Activated CD8-positive, alpha-beta memory T cell treated with anti-CD3 and anti-CD28 coated beads, Interleukin-2, amount 10 ng/mL, durations not matched to agents 7 days and 5 days (primary cell): ENCODE results near the gene MSL1. TPM values are rescaled to one million over a fixed set of nuclear protein-coding genes. Genes with fewer than 3 reads are reported as not detected.

Source experiments
- ATAC-seq: fragments of 150-1000 bp; cut with Tn5 transposase; one replicate; pipeline ENCODE4 v1.10.0; 2021; ENCODE audit warnings: moderate library complexity
- CTCF ChIA-PET: fragments of 350-600 bp; sonication (Branson Sonifier 250); formaldehyde crosslinking; loops from one replicate; lab custom pipeline; 2021; ENCODE audit warnings: antibody characterized with exemption; lab: Charles Lee
- DNase-seq: peaks from one replicate; pipeline ENCODE4 v3.0.0-alpha.2; 2020
- H3K27ac Mint-ChIP-seq: one replicate; pipeline ENCODE4 v1.8.0; 2021; ENCODE audit warnings: mild to moderate bottlenecking, mixed read lengths
- H3K27me3 Mint-ChIP-seq: one replicate; pipeline ENCODE4 v1.8.0; 2021; ENCODE audit warnings: mixed read lengths
- H3K36me3 Mint-ChIP-seq: one replicate; pipeline ENCODE4 v1.8.0; 2021; ENCODE audit warnings: mild to moderate bottlenecking, mixed read lengths
- H3K4me1 Mint-ChIP-seq: one replicate; pipeline ENCODE4 v1.8.0; 2021; ENCODE audit warnings: mixed read lengths
- H3K4me3 Mint-ChIP-seq: one replicate; pipeline ENCODE4 v1.8.0; 2021; ENCODE audit warnings: mild to moderate bottlenecking, moderate library complexity, mixed read lengths
- H3K9me3 Mint-ChIP-seq: one replicate; pipeline ENCODE4 v1.8.0; 2022; ENCODE audit warnings: low read depth, mixed read lengths
- total RNA-seq, 2 experiments: library from RNA; stranded (reverse); gene quantifications; one replicate each; pipeline ENCODE4 v1.2.3, GENCODE V29; 2021

MSL1 gene
- total RNA-seq, 2 experiments from 2014 or later, result 91.4 to 94.7 TPM

DNA sequence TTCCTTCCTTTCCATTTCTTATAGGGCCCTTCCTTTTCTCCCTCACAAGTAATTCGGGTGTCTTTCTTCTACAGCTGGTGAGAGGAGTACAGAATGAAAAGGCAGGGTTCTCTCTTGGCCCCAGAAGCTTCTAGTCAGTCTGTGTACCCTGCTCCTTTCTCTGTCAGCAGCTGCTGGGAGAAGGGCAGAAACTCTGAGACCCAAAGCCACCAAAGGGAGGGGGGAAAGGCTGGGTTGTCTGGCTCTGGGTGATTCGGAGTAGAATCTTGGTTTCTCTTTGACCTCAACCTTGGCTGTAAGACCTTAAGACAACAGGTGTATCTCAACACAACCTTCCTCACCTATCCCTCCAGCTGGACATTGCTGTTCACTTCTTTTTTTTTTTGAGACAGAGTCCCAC is 18.1 kb upstream of the MSL1 start:
- Mint-ChIP-seq H3K4me1 (peaks cover 87% of the 10 kb centered on the region), H3K4me3 (no peak overlapping the region), H3K27ac (peak overlapping the region; percentile 38), H3K9me3 (no peaks in the 10 kb centered on the region), H3K27me3 (no peaks in the 10 kb centered on the region), H3K36me3 (no peaks in the 10 kb centered on the region)
- DNase-seq (no peak), ATAC-seq (no peak)
- CTCF ChIA-PET, result interaction anchor here (0.9 to 9.5 kb wide), 6 partner anchors 9 to 40 kb away, joined by 3 to 164 read pairs (median 3); partner anchors contain the start of gene THRA

- no peaks in the 10 kb centered on the region for H3K9me3 Mint-ChIP-seq
- H3K27ac Mint-ChIP-seq, result no peak overlapping the region
- H3K4me1 Mint-ChIP-seq, result peaks cover 79% of the 10 kb centered on the region
- DNase-seq, result no peak
- H3K27me3 Mint-ChIP-seq, result no peaks in the 10 kb centered on the region
- H3K4me3 Mint-ChIP-seq, result no peak overlapping the region
- no peaks in the 10 kb centered on the region for H3K36me3 Mint-ChIP-seq
- ATAC-seq, result no peak
- CTCF ChIA-PET, result interaction anchor here (1.0 to 1.7 kb wide), 2 partner anchors 29 to 33 kb away, joined by 3 to 9 read pairs; no protein-coding TSS in a partner anchor
Measured at GRCh38 chr17:40104594-40105486, 16.9 kb upstream of the MSL1 start.

- ATAC-seq (no peak), DNase-seq (no peak)
- no peak overlapping the region for H3K27ac Mint-ChIP-seq
- no peaks in the 10 kb centered on the region for H3K9me3 Mint-ChIP-seq
- CTCF ChIA-PET, result interaction anchor here (0.6 to 1.7 kb wide), 6 partner anchors 18 to 63 kb away, joined by 3 to 9 read pairs (median 4); no protein-coding TSS in a partner anchor
- no peaks in the 10 kb centered on the region for H3K36me3 Mint-ChIP-seq
- no peak overlapping the region for H3K4me3 Mint-ChIP-seq
- peaks cover 77% of the 10 kb centered on the region for H3K4me1 Mint-ChIP-seq
- no peaks in the 10 kb centered on the region for H3K27me3 Mint-ChIP-seq
Measured at GRCh38 chr17:40105861-40106759, 15.7 kb upstream of the MSL1 start.

GRCh38 chr17:40106760-40107521 is 14.8 kb upstream of the MSL1 start:
- Mint-ChIP-seq H3K36me3 (no peaks in the 10 kb centered on the region), H3K27me3 (no peaks in the 10 kb centered on the region), H3K4me1 (peaks cover 79% of the 10 kb centered on the region), H3K27ac (no peak overlapping the region), H3K9me3 (no peaks in the 10 kb centered on the region), H3K4me3 (no peak overlapping the region)
- ATAC-seq (no peak), DNase-seq (no peak)
- CTCF ChIA-PET, result interaction anchor here (0.6 to 1.6 kb wide), 6 partner anchors 17 to 81 kb away, joined by 3 to 5 read pairs (median 4); no protein-coding TSS in a partner anchor

DNA sequence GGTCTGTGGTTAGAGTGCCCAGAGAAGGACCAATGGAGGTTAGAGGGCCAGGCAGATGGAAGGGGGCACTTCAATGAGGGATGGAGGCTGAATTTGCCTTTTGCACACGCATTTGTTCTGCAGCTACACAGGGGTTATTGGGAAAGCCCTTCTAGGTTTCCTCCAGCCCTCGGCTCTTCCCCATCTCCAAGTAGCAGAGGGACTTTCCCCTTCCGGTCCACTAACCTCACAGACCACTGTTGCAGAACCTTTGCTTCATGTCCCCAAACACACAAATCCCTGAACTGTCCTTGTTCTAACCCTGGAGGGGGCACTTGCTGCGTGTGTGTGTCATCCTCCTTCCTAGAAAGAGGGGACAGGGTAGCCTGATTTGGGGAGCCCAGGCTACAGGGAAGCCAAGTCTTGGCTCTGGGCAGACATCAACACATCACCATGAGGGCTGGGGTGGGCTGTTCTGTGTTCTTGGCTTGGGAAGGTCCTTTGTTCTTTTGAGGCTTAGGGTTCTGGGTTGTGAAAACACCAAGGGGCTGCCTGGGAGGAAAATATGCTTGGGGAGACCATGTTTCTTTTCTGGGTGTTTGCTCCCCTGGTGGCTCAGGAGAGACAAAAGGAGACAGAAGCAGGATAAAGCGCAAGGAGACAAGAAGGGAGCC is 14.1 kb upstream of the MSL1 start:
- Mint-ChIP-seq H3K4me1 (peaks cover 85% of the 10 kb centered on the region), H3K36me3 (no peaks in the 10 kb centered on the region), H3K9me3 (no peaks in the 10 kb centered on the region), H3K27ac (peak overlapping the region; percentile 74), H3K4me3 (peak overlapping the region; percentile 40), H3K27me3 (no peaks in the 10 kb centered on the region)
- ATAC-seq, result peak; percentile 2
- no peak for DNase-seq
- CTCF ChIA-PET, result interaction anchor here (1.0 to 1.6 kb wide), 4 partner anchors 22 to 81 kb away, joined by 3 to 5 read pairs (median 4); no protein-coding TSS in a partner anchor

GRCh38 chr17:40108970-40109824 is 12.6 kb upstream of the MSL1 start:
- Mint-ChIP-seq H3K27me3 (no peaks in the 10 kb centered on the region), H3K4me1 (peaks cover 85% of the 10 kb centered on the region), H3K36me3 (no peaks in the 10 kb centered on the region), H3K9me3 (no peaks in the 10 kb centered on the region), H3K4me3 (no peak overlapping the region), H3K27ac (no peak overlapping the region)
- CTCF ChIA-PET, result interaction anchor here (0.7 to 8.0 kb wide), 15 partner anchors 10 to 177 kb away, joined by 3 to 164 read pairs (median 4); partner anchors contain the start of genes CASC3, CSF3, MED24 and NR1D1
- no peak for DNase-seq
- ATAC-seq, result no peak

DNA sequence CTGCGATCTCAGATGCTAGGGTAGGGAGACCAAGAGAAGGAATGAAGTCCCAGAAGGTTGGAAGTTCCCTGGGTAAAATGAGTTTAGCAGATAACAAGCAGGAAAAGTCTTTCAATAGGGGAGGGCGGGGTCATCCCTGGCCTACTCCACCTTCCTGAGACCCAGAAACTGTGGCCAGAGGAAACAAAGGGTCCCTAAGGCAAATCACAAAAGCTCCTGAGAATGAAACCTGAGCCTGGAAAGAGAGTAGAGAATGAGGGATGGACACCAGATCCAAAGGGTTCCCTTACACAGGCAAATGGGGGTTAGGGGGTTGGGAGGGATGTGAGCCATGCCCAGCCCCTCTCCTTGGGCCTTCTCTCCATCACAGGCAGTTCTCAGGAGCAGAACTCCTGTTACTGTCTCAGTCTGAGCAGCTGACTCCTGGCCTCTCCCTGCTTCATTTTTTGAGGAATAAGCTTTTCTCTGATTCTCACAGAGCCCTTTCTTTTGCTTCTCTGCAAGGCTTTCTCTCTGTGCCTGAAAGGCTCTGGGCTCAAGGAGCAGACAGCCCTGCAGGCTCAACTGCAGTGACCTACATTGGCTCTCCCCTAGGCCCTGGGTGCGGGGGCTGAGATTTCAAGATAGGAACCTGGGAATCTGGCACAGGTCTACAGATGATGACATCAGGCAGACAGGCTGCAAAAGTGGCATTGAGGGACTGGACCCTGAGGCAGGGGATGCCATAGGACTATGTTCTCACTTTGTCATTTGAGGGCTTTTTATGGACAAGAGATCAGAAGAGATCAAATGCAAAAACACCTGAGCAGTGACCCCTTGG is 11.5 kb upstream of the MSL1 start:
- DNase-seq (no peak), ATAC-seq (no peak)
- no peaks in the 10 kb centered on the region for H3K36me3 Mint-ChIP-seq
- H3K27ac Mint-ChIP-seq, result peak overlapping the region; percentile 18
- H3K9me3 Mint-ChIP-seq, result no peaks in the 10 kb centered on the region
- no peaks in the 10 kb centered on the region for H3K27me3 Mint-ChIP-seq
- no peak overlapping the region for H3K4me3 Mint-ChIP-seq
- peaks cover 74% of the 10 kb centered on the region for H3K4me1 Mint-ChIP-seq
- CTCF ChIA-PET, result interaction anchor here (0.7 to 8.0 kb wide), 23 partner anchors 10 to 487 kb away, joined by 3 to 164 read pairs (median 6); partner anchors contain the start of genes CASC3, CSF3, MED24 and MSL1

DNA sequence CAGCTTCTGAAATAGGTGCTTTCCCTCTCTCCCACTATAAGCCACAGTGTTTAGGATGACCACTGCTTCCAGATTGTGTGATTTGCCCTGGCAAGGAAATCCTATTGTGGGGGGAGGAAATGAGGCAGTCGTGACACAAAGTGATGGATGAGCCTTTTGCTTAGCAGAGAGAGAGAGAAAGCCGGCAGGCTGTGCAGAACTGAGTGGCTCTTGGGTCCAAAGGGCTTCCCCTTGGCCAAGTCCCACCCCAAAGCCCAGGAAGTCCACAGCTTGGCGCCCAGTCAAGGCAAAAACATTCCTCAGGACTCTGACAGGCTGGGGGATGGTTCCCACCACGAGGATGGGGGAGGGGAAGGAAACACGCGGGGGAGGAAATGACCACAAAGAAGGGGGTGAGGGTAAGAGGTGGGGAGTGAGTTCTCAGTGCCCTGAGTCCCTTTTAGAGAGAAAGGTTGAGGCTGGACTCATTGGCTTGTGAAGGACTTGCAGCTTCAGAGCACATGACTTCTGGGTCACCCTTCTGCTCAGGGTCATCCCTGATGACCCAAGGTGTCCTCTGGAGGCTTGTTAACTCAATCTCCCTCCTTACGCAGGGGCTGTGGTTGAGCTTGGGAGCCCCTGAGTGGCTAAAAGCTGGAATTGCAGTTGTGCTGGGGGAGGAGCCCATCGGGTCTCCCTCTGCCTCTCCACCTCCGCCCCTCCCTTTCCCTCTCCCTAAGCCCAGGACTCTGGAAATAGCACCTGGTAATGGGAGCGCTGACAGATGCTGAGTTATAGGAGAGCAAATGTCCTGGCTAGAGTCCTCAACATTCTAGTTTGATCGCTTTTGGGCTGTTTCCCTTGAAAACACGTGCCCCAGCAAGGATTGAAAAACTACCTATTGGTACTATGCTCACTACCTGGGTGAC is 10.3 kb upstream of the MSL1 start:
- DNase-seq (peak; percentile 88), ATAC-seq (peak; percentile 63)
- Mint-ChIP-seq H3K27me3 (no peaks in the 10 kb centered on the region), H3K4me1 (peaks cover 62% of the 10 kb centered on the region), H3K27ac (peak overlapping the region; percentile 84), H3K36me3 (no peaks in the 10 kb centered on the region), H3K4me3 (peak overlapping the region; percentile 59), H3K9me3 (no peaks in the 10 kb centered on the region)
- CTCF ChIA-PET, result interaction anchor here (0.6 to 8.0 kb wide), 34 partner anchors 9 to 488 kb away, joined by 3 to 164 read pairs (median 6); partner anchors contain the start of genes CASC3, CSF3, MED24 and MSL1

DNA sequence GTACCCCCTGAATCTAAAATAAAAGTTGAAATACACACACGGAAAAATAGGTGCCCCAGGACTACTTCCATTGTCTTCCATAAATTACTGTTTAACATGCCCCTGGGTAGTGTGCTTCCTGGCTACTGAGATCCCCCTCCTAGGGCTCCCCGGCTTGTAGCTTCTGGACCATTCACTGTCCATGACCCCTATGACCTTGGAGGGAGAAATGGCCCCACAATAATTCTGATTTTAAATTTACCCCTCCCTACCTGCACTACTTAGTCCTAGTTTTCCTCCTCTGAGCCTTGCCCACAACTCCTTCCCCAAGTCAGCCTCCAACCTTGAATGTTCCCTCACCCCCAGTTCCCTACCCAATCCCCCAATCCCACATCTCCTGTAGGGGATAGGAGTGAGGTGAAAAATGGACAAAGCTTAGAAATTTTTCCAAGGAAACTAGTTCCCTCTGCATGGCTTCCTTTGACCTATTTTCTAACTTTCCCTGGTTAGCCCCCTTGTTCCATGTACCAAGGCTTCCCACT is 9.5 kb upstream of the MSL1 start:
- Mint-ChIP-seq H3K36me3 (no peaks in the 10 kb centered on the region), H3K27ac (peak overlapping the region; percentile 84), H3K4me3 (no peak overlapping the region), H3K27me3 (no peaks in the 10 kb centered on the region), H3K9me3 (no peaks in the 10 kb centered on the region), H3K4me1 (peaks cover 54% of the 10 kb centered on the region)
- CTCF ChIA-PET, result interaction anchor here (0.6 to 8.0 kb wide), 45 partner anchors 12 to 489 kb away, joined by 3 to 164 read pairs (median 6); partner anchors contain the start of genes CASC3, CSF3, MED24 and MSL1
- DNase-seq, result no peak
- no peak for ATAC-seq

DNA sequence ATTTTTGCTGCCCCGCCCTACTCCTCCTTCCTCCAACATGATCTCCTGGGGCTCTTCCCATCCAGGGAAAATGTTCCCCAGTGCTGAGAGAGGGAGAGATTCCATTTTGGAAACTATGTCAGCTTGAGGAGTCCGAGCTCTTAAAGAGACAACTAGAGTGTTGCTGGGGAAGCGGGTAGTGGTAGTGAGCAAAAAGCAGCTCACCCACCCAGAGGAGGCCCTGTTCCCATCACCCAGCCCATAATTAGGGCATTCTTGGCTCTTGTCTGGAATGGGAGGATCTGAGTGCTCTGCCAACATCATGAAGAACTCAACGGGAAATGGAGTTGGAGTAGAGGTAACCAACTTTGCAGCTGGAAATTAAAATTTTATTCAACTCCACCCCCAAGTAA is 9.1 kb upstream of the MSL1 start:
- CTCF ChIA-PET, result interaction anchor here (0.6 to 8.0 kb wide), 45 partner anchors 12 to 182 kb away, joined by 3 to 164 read pairs (median 6); partner anchors contain the start of genes CASC3, CSF3, MED24 and MSL1
- Mint-ChIP-seq H3K4me1 (peaks cover 50% of the 10 kb centered on the region), H3K9me3 (no peaks in the 10 kb centered on the region), H3K27ac (peak overlapping the region; percentile 81), H3K27me3 (no peaks in the 10 kb centered on the region), H3K36me3 (no peaks in the 10 kb centered on the region), H3K4me3 (peak overlapping the region; percentile 81)
- DNase-seq, result no peak
- no peak for ATAC-seq
